NCI-H2081 (cell line): ENCODE data around the gene GATB.

Source experiments
- DNase-seq, 2 experiments: peaks; one replicate each; lab custom pipeline; 2025; lab: John Stamatoyannopoulos, UW

Gene GATB

GRCh38 chr4:151673908-151674520 lies 86.8 kb downstream of the GATB start:
- DNase-seq = no peak

GRCh38 chr4:151672996-151673395 lies 87.8 kb downstream of the GATB start:
- no peak for DNase-seq

- DNase-seq = no peak
Observed at GRCh38 chr4:151671541-151672059, 89.2 kb downstream of the GATB start.

GRCh38 chr4:151670843-151671242 lies 90.0 kb downstream of the GATB start:
- DNase-seq = no peak

- DNase-seq = no peak
Observed at GRCh38 chr4:151669990-151670389, 90.8 kb downstream of the GATB start.

- no peak for DNase-seq
Observed at GRCh38 chr4:151668689-151669402, 92.0 kb downstream of the GATB start.

GRCh38 chr4:151667666-151668065 lies 93.1 kb downstream of the GATB start:
- no peak for DNase-seq

GRCh38 chr4:151667048-151667447 lies 93.8 kb downstream of the GATB start:
- DNase-seq = no peak

GRCh38 chr4:151666501-151666900 lies 94.3 kb downstream of the GATB start:
- no peak for DNase-seq

GRCh38 chr4:151665785-151666127 lies 95.1 kb downstream of the GATB start:
- no peak for DNase-seq

GRCh38 chr4:151665022-151665784 lies 95.6 kb downstream of the GATB start:
- DNase-seq = no peak

GRCh38 chr4:151664289-151664688 lies 96.5 kb downstream of the GATB start:
- no peak for DNase-seq

GRCh38 chr4:151663109-151663508 lies 97.7 kb downstream of the GATB start:
- no peak for DNase-seq

- DNase-seq = no peak
Observed at GRCh38 chr4:151661873-151662272, 98.9 kb downstream of the GATB start.

- DNase-seq = no peak
Observed at GRCh38 chr4:151660676-151661075, 100.1 kb downstream of the GATB start.

- DNase-seq = no peak
Observed at GRCh38 chr4:151659601-151660364, 101.0 kb downstream of the GATB start.

- no peak for DNase-seq
Observed at GRCh38 chr4:151658959-151659600, 101.7 kb downstream of the GATB start.

- DNase-seq = no peak
Observed at GRCh38 chr4:151657896-151658295, 102.9 kb downstream of the GATB start.

GRCh38 chr4:151656058-151656457 lies 104.7 kb downstream of the GATB start:
- no peak for DNase-seq

- no peak for DNase-seq
Observed at GRCh38 chr4:151653548-151653918, 107.3 kb downstream of the GATB start.

GRCh38 chr4:151652841-151653547 lies 107.8 kb downstream of the GATB start:
- DNase-seq = no peak
